GM12878 (cell line): Measurements from ENCODE around the gene DUS2. TPM values are rescaled to one million over a fixed set of nuclear protein-coding genes. Genes with fewer than 3 reads are reported as not detected.

Experiments
- ATAC-seq: fragments of 200-7000 bp; cut with Tn5 transposase; 3 replicates; pipeline ENCODE4 v1.9.1; 2020; ENCODE audit warnings: mild to moderate bottlenecking, moderate library complexity
- BruUV-seq: library from RNA; stranded (reverse); fragments of 400-500 nt; replicated peaks from 2 replicates; lab custom pipeline; 2021; lab: Mats Ljungman, UMichigan
- CTCF ChIA-PET: fragments of 300-600 bp; sonication (Branson Sonifier 250); formaldehyde crosslinking; extraction: SDS; loops from one replicate; lab custom pipeline; 2021; ENCODE audit warnings: inconsistent platforms; lab: Yijun Ruan, JAX
- POLR2A ChIA-PET: fragments of 350-600 bp; formaldehyde crosslinking; extraction: SDS; loops from one replicate; lab custom pipeline; 2021; ENCODE audit warnings: inconsistent platforms; lab: Charles Lee
- RAD21 ChIA-PET: fragments of 300-600 bp; sonication (Branson Sonifier 250); formaldehyde crosslinking; loops from one replicate; lab custom pipeline; 2023; ENCODE audit warnings: antibody characterized with exemption; ENCODE audit not compliant: unreplicated experiment; lab: Charles Lee
- SMC1A ChIA-PET: fragments of 300-600 bp; sonication (Branson Sonifier 250); formaldehyde crosslinking; loops from one replicate; lab custom pipeline; 2023; ENCODE audit not compliant: unreplicated experiment, uncharacterized antibody; lab: Charles Lee
- DNase-seq: peaks from one replicate; pipeline ENCODE4 v3.0.0-alpha.2; 2011; ENCODE audit warnings: low read depth, low spot score
- FAIRE-seq: peaks from 3 replicates; lab custom pipeline; 2011; peaks lifted over from hg19 to GRCh38; lab: Jason Lieb, UNC
- H2AFZ ChIP-seq: 2 replicates; pipeline ENCODE4 v1.6.0; 2011; ENCODE audit warnings: low read depth, low read length, control low read depth; ENCODE audit not compliant: control insufficient read depth
- H3K27ac ChIP-seq: 2 replicates; pipeline ENCODE4 v1.5.1; 2011; ENCODE audit warnings: control low read depth; ENCODE audit not compliant: control insufficient read depth, insufficient read depth
- H3K27me3 ChIP-seq, 2 experiments: replicated peaks in 1 of 2; 2 replicates each; pipeline versions ENCODE4 v1.6.0 to v1.6.1; 2011; ENCODE audit warnings: low read length in 1 of 2; ENCODE audit not compliant: control insufficient read depth in 2 of 2, insufficient read depth in 2 of 2
- H3K36me3 ChIP-seq, 2 experiments: 2 replicates each; pipeline ENCODE4 v1.5.1; 2011; ENCODE audit warnings: low read length in 1 of 2; ENCODE audit not compliant: control insufficient read depth in 2 of 2, insufficient read depth in 2 of 2
- H3K4me1 ChIP-seq: 2 replicates; pipeline ENCODE4 v1.6.1; 2011; ENCODE audit warnings: mild to moderate bottlenecking, low read length, moderate library complexity, mixed read lengths; ENCODE audit not compliant: control insufficient read depth, insufficient read depth
- H3K4me2 ChIP-seq: 2 replicates; pipeline ENCODE4 v1.6.0; 2011; ENCODE audit warnings: control low read depth; ENCODE audit not compliant: control insufficient read depth, insufficient read depth
- H3K4me3 ChIP-seq: fragments of 200-600 bp; sonication (generic); 2 replicates; pipeline ENCODE4 v1.5.1; 2016
- H3K79me2 ChIP-seq: 2 replicates; pipeline ENCODE4 v1.6.0; 2011; ENCODE audit warnings: low read length; ENCODE audit not compliant: control insufficient read depth, insufficient read depth
- H3K9ac ChIP-seq: 2 replicates; pipeline ENCODE4 v1.8.0; 2011; ENCODE audit warnings: low read length, control low read depth, mixed read lengths; ENCODE audit not compliant: control insufficient read depth, insufficient read depth
- H3K9me3 ChIP-seq: replicated peaks from 3 replicates; pipeline ENCODE4 v1.5.1; 2011; ENCODE audit warnings: mild to moderate bottlenecking, low read length; ENCODE audit not compliant: control insufficient read depth, insufficient read depth
- H4K20me1 ChIP-seq: 2 replicates; pipeline ENCODE4 v1.6.0; 2011; ENCODE audit not compliant: control insufficient read depth, insufficient read depth
- EP300 ChIP-seq, 2 experiments: fragments of 150-350 bp in 1 of 2; IDR thresholded peaks; 2 replicates each; pipeline ENCODE4 v1.6.1; 2011 to 2012; ENCODE audit warnings: low read depth in 2 of 2, low read length in 2 of 2, borderline replicate concordance in 1 of 2, improper control_type of control experiment in 1 of 2, inconsistent platforms in 1 of 2; ENCODE audit not compliant: control insufficient read depth in 1 of 2
- FOXM1 ChIP-seq: IDR thresholded peaks from 2 replicates; pipeline ENCODE4 v1.6.1; 2012; ENCODE audit warnings: low read depth, mild to moderate bottlenecking, inconsistent platforms, low read length, moderate library complexity
- IKZF1 ChIP-seq: fragments of 450-650 bp; conservative IDR thresholded peaks from 2 replicates; pipeline ENCODE4 v1.6.1; 2017; ENCODE audit warnings: antibody characterized with exemption, mild to moderate bottlenecking
- NRF1 ChIP-seq: conservative IDR thresholded peaks from 2 replicates; pipeline ENCODE4 v1.6.1; 2011; ENCODE audit warnings: mild to moderate bottlenecking, low read depth, low read length, improper control_type of control experiment
- STAT3 ChIP-seq: IDR thresholded peaks from 2 replicates; pipeline ENCODE4 v1.6.1; 2011; ENCODE audit warnings: low read depth, low read length, improper control_type of control experiment
- ZNF207 ChIP-seq: fragments of 450-650 bp; IDR thresholded peaks from 2 replicates; pipeline ENCODE4 v1.6.1; 2014; ENCODE audit warnings: antibody characterized with exemption, mild to moderate bottlenecking, borderline replicate concordance
- WGBS: methylation state at CpG from one replicate; pipeline ENCODE4 v1.1.6; 2016; ENCODE audit warnings: low lambda C conversion rate; ENCODE audit not compliant: insufficient replicate concordance, insufficient coverage; ENCODE audit errors: missing lambda C conversion rate; 5-methylcytosine and 5-hydroxymethylcytosine counted together
- in situ Hi-C: fragments of 300-500 bp; cut with MboI; formaldehyde crosslinking; loops from 9 replicates; pipeline ENCODE4 v1.14.3; 2018; ENCODE audit warnings: mixed read lengths
- intact Hi-C: fragments of 100-400 bp; cut with micrococcal nuclease; formaldehyde crosslinking; loops from one replicate; pipeline ENCODE4 v1.14.2; 2022; ENCODE audit not compliant: unreplicated experiment
- polyA plus RNA-seq, 11 experiments: library from polyadenylated mRNA; depleted of rRNA in 4 of 11; unstranded in 6 of 11; stranded (reverse) in 5 of 11; fragments of >200 nt; fragmentation: Nextera tagmentation in 4 of 11; fragmentation: Illumina TruSeq in 1 of 11; extraction: Ambion mirVana in 4 of 11; extraction: Trizol in 1 of 11; gene quantifications; 1 replicate in 1 of 11; 2 replicates in 10 of 11; pipeline versions ENCODE4 v1.2.1 to v1.2.3, GENCODE V29; 2011 to 2016; ENCODE audit warnings: inconsistent platforms in 2 of 11, missing spikeins in 2 of 11, low read depth in 1 of 11
- total RNA-seq, 4 experiments: library from RNA; depleted of rRNA in 3 of 4; stranded (reverse); fragments of >200 nt in 3 of 4; fragmentation: Illumina TruSeq in 1 of 4; extraction: Trizol in 1 of 4; gene quantifications; 2 replicates each; pipeline versions ENCODE4 v1.2.1 to v1.2.3, GENCODE V29; 2013 to 2021

DUS2 gene
- total and polyA plus RNA-seq, 10 of the 15 experiments (the other 5 are each of a cell fraction or from before 2014, with no cell fraction given), result 4.8 to 32.3 (median 25.5) TPM

GRCh38 chr16:68068926-68069325, 45.8 kb downstream of the DUS2 start:
- Histone ChIP-seq H3K4me1 (peaks cover 23% of the 10 kb centered on the region), H3K27ac (no peak overlapping the region), H2AFZ (no peak overlapping the region), H3K79me2 (no peaks in the 10 kb centered on the region), H3K27me3 (no peaks in the 10 kb centered on the region), H4K20me1 (no peaks in the 10 kb centered on the region), H3K9me3 (no peaks in the 10 kb centered on the region), H3K9ac (no peak overlapping the region), H3K4me3 (no peak overlapping the region), H3K4me2 (no peak overlapping the region), H3K36me3 (peaks cover 25 to 32% of the 10 kb centered on the region in 2 experiments; a peak in 3 of 4 replicates)
- in situ Hi-C loops (no loop called here), intact Hi-C loops (no loop called here)
- whole genome bisulfite sequencing, result over 99% methylated on average over 6 of the region's 9 CpGs
- DNase-seq (no peak), ATAC-seq (no peak), FAIRE-seq (no peak)
- ChIA-PET CTCF (interaction anchor here (0.6 to 8.2 kb wide), 7 partner anchors 11 to 192 kb away, joined by 3 to 109 read pairs (median 3); partner anchors contain the start of gene NFATC3), POLR2A (interaction anchor here (8.8 kb wide), 1 partner anchor 16 kb away, joined by 135 read pairs; the partner anchor contains the start of gene NFATC3), SMC1A (interaction anchor here (0.6 to 2.2 kb wide), 3 partner anchors 16 to 147 kb away, joined by 3 to 6 read pairs (median 4); no protein-coding TSS in a partner anchor)
- BruUV-seq, result no TSS peak
- no peak for TF ChIP-seq STAT3
- TF ChIP-seq ZNF207, result no peak
- no peak for TF ChIP-seq EP300 (IDR thresholded peaks at IDR 0.05; ENCODE audit: borderline replicate concordance in 1 of 2, control insufficient read depth in 1 of 2, low read depth in 2 of 2, low read length in 2 of 2)
- no peak for TF ChIP-seq FOXM1
- TF ChIP-seq NRF1, result no peak
- TF ChIP-seq IKZF1, result no peak
- TF ChIP-seq, all 136 proteins: peak for 0
- RAD21 ChIA-PET, result interaction anchor here (9.8 kb wide), 1 partner anchor 15 kb away, joined by 105 read pairs; the partner anchor contains the start of gene NFATC3
